Measurements from ENCODE around the gene IGF1R. TPM values are rescaled to one million over a fixed set of nuclear protein-coding genes. Genes with fewer than 3 reads are reported as not detected.

Gene IGF1R
- total RNA-seq, 1 donor from 2014 or later = 62.7 TPM

DNA sequence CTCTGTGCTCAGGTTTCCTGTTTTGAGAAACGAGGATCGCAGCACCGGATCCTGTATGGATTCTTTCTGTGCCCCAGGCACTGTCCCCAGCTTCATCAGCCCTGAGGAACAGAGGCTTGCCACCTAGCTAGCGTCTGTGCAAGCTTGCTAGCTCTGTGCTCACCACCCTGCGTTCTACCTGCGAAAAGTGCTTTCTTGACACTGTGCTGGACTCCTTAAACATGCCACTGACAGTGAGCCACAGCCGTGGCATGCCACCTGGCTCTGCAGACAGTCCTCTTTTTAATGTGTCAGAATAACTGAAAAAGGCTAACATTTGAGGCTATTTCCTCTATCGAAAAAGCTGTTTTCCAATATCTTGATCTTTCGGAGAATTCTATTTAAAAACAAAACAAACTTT is 357.8 kb downstream of the IGF1R start:
- Histone ChIP-seq H3K27me3 (ENCODE audit: control insufficient read depth, insufficient read depth, low read length) (no peaks in the 10 kb centered on the region), H3K36me3 (ENCODE audit: control insufficient read depth, insufficient read depth, low read length) (no peaks in the 10 kb centered on the region), H3K4me3 (ENCODE audit: low read depth, low read length) (no peak overlapping the region)
- no peak for DNase-seq (ENCODE audit: low read depth)
- TF ChIP-seq, protein P1, sequence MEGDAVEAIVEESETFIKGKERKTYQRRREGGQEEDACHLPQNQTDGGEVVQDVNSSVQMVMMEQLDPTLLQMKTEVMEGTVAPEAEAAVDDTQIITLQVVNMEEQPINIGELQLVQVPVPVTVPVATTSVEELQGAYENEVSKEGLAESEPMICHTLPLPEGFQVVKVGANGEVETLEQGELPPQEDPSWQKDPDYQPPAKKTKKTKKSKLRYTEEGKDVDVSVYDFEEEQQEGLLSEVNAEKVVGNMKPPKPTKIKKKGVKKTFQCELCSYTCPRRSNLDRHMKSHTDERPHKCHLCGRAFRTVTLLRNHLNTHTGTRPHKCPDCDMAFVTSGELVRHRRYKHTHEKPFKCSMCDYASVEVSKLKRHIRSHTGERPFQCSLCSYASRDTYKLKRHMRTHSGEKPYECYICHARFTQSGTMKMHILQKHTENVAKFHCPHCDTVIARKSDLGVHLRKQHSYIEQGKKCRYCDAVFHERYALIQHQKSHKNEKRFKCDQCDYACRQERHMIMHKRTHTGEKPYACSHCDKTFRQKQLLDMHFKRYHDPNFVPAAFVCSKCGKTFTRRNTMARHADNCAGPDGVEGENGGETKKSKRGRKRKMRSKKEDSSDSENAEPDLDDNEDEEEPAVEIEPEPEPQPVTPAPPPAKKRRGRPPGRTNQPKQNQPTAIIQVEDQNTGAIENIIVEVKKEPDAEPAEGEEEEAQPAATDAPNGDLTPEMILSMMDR (IDR thresholded peaks at IDR 0.05; ENCODE audit: insufficient read depth, low read length, poor library complexity, severe bottlenecking) = no peak

DNA sequence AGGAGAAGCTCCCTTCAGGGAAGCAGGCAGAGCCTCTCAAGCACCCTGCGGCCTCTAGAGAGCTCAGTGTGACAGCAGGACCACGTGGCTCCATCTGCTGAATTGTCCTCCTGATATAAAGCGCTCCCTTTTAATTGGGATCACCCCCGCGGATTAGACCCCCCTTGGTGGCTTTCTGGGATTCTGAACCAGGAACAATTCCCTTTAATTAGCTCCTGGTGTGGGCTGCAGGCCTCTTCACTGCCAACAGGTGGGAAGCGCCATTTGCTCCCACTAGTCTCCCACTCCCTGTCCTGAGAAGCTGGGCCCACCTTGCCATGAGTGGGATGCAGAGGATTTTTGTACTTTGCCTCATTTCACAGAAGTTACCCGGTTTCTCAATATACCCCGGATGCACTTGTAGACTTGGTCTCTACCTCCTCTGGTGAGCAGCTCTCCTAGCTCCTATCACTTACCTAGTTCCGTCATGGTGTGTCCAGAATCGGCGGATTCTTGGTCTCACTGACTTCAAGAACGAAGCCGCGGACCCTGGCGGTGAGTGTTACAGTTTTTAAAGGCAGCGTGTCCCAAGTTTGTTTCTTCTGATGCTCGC is 358.7 kb downstream of the IGF1R start:
- H3K27me3 ChIP-seq (ENCODE audit: control insufficient read depth, insufficient read depth, low read length) = no peaks in the 10 kb centered on the region
- DNase-seq (ENCODE audit: low read depth) = no peak
- H3K36me3 ChIP-seq (ENCODE audit: control insufficient read depth, insufficient read depth, low read length) = no peaks in the 10 kb centered on the region
- TF ChIP-seq, protein P1 (IDR thresholded peaks at IDR 0.05; ENCODE audit: insufficient read depth, low read length, poor library complexity, severe bottlenecking) = no peak
- no peak overlapping the region for H3K4me3 ChIP-seq (ENCODE audit: low read depth, low read length)

DNA sequence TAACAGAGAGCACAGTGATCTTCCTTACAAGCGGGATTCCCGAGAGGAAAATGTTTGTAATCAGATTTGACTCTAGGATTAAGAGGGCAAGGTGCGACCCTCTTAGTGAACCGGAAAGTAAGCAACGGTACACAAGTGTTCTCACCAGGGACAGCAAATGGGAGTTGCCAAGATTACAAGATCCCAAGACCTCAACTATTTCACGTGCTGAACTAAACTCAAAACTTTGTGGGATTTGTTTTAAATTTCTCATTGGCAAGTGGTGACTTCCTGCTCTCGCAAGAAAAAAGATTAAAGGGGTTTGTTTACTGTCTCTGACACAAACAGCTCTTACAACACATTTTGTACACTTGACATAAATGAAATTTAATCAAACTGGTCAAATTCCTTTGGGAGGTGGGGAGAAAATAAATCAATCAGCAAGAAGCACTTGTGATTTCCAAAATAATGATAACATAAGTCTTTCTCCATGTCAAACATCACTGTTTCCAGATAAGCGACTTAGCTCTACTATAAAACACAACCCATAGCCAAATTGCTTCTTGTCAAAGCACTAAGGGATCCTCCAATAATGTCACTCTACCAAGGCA is 361.5 kb downstream of the IGF1R start:
- no peak overlapping the region for H3K4me3 ChIP-seq (ENCODE audit: low read depth, low read length)
- TF ChIP-seq, protein P1 (IDR thresholded peaks at IDR 0.05; ENCODE audit: insufficient read depth, low read length, poor library complexity, severe bottlenecking) = no peak
- no peaks in the 10 kb centered on the region for H3K36me3 ChIP-seq (ENCODE audit: control insufficient read depth, insufficient read depth, low read length)
- no peak for DNase-seq (ENCODE audit: low read depth)
- H3K27me3 ChIP-seq (ENCODE audit: control insufficient read depth, insufficient read depth, low read length) = no peaks in the 10 kb centered on the region

DNA sequence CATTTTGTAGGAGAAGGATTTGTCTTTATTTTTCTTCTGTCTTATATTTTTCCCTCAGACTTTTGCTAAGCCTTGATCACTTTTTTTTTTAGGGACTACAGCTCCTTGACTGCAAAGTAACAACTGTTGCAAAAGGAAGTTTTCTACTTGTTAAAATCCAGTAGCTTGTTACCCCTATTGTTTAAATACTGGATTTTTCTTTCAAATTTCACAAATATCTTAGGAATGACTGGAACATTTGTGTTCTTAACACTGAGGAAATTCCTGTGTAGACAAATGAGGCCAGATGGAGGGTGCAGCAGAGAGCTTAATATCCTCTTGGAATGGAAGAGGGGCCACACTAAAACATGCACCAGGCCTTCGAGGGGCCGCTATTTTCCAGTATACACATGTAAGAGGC is 362.4 kb downstream of the IGF1R start:
- H3K4me3 ChIP-seq (ENCODE audit: low read depth, low read length) = no peak overlapping the region
- no peaks in the 10 kb centered on the region for H3K27me3 ChIP-seq (ENCODE audit: control insufficient read depth, insufficient read depth, low read length)
- DNase-seq (ENCODE audit: low read depth) = no peak
- H3K36me3 ChIP-seq (ENCODE audit: control insufficient read depth, insufficient read depth, low read length) = no peaks in the 10 kb centered on the region
- TF ChIP-seq, protein P1 (IDR thresholded peaks at IDR 0.05; ENCODE audit: insufficient read depth, low read length, poor library complexity, severe bottlenecking) = no peak
